ENCODE measurements around the gene ZBTB44. TPM values are rescaled to one million over a fixed set of nuclear protein-coding genes. Genes with fewer than 3 reads are reported as not detected.

Gene ZBTB44
- total RNA-seq, 1 experiment from 2014 or later, result 32.5 TPM

GRCh38 chr11:130261571-130261970 lies 53.1 kb downstream of the ZBTB44 start:
- no peaks in the 10 kb centered on the region for H3K4me1 ChIP-seq (ENCODE audit: control insufficient read depth in 1 of 2, insufficient read depth in 2 of 2, low read length in 2 of 2)
- H3K9ac ChIP-seq (ENCODE audit: low read length), result no peak overlapping the region
- no peak overlapping the region for H3K4me3 ChIP-seq (replicated peaks in 1 of 2; ENCODE audit: low read depth in 1 of 2, low read length in 2 of 2)
- H3K9me3 ChIP-seq (ENCODE audit: control insufficient read depth in 1 of 2, insufficient read depth in 1 of 2, low read depth in 1 of 2, low read length in 2 of 2), result no peaks in the 10 kb centered on the region
- ChIA-PET POLR2A (no interaction called here), CTCF (interaction anchor here (1.5 kb wide), 1 partner anchor 110 kb away, joined by 3 read pairs; no protein-coding TSS in a partner anchor), RAD21 (ENCODE audit: low non-redundant PET in 1 of 2, low total read pairs in 2 of 2, uncharacterized antibody in 2 of 2, unreplicated experiment in 2 of 2) (no interaction called here)
- H3K27ac ChIP-seq (ENCODE audit: low read depth, low read length), result no peak overlapping the region
- no peaks in the 10 kb centered on the region for H3K79me2 ChIP-seq (ENCODE audit: insufficient read depth, low read length)
- H2AFZ ChIP-seq (ENCODE audit: low read depth, low read length, poor library complexity, severe bottlenecking), result no peak overlapping the region
- no peaks in the 10 kb centered on the region for H3K9me2 ChIP-seq (ENCODE audit: insufficient read depth)
- DNase-seq (ENCODE audit: low read depth, low spot score) (no peak), ATAC-seq (no peak)
- H4K20me1 ChIP-seq (ENCODE audit: insufficient read depth), result no peaks in the 10 kb centered on the region
- no peak overlapping the region for H3K4me2 ChIP-seq (ENCODE audit: low read length)
- H3K27me3 ChIP-seq (ENCODE audit: insufficient read depth, low read length), result no peaks in the 10 kb centered on the region
- no TSS peak for BruUV-seq (replicated peaks)
- TF ChIP-seq CBX3 (IDR thresholded peaks at IDR 0.05; ENCODE audit: low read depth), result no peak
- TF ChIP-seq, protein P1, sequence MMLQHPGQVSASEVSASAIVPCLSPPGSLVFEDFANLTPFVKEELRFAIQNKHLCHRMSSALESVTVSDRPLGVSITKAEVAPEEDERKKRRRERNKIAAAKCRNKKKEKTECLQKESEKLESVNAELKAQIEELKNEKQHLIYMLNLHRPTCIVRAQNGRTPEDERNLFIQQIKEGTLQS (IDR thresholded peaks at IDR 0.05), result no peak
- no peak for TF ChIP-seq TCF7L2 (IDR thresholded peaks at IDR 0.05; ENCODE audit: borderline replicate concordance, extremely low read depth, insufficient read depth, insufficient read length)
- TF ChIP-seq POLR2AphosphoS5 (IDR thresholded peaks at IDR 0.05; ENCODE audit: low read depth, low read length), result no peak
- TF ChIP-seq SIN3A (IDR thresholded peaks at IDR 0.05; ENCODE audit: low read depth), result no peak
- H3K36me3 ChIP-seq (ENCODE audit: control insufficient read depth in 1 of 2, insufficient read depth in 2 of 2, low read length in 2 of 2), result 0 out of 4 replicates have a peak, but pooled peaks cover 0 to 3% of the 10 kb centered on the region in 2 experiments
- intact Hi-C loops (cut with micrococcal nuclease), result no loop called here

DNA sequence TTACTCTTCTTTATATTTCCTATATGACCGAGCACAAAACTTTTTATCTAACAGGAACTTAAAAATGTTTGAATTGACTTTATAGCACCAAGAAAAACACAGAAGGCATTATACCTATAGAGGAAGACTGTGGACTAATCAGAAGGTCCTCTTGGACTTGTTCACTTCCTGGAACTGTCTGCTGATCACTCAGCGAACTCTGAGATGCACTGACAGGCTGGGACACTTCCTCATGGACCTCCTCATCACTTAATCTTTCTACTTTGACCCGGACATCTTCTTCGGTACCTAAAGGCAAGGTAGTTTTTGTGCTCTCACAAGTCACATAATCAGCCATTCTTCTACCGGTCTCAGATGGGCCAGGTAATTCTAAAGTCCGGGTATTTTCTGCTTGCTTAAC lies 54.0 kb downstream of the ZBTB44 start:
- no peak for DNase-seq (ENCODE audit: low read depth, low spot score)
- POLR2A ChIA-PET, result no interaction called here
- RAD21 ChIA-PET (ENCODE audit: low non-redundant PET in 1 of 2, low total read pairs in 2 of 2, uncharacterized antibody in 2 of 2, unreplicated experiment in 2 of 2), result no interaction called here

More for the DNA sequence above, 54.0 kb downstream of the ZBTB44 start:
- no peaks in the 10 kb centered on the region for H3K9me3 ChIP-seq (ENCODE audit: control insufficient read depth in 1 of 2, insufficient read depth in 1 of 2, low read depth in 1 of 2, low read length in 2 of 2)
- H2AFZ ChIP-seq (ENCODE audit: low read depth, low read length, poor library complexity, severe bottlenecking), result no peak overlapping the region
- CTCF ChIA-PET, result interaction anchor here (1.5 kb wide), 1 partner anchor 111 kb away, joined by 3 read pairs; no protein-coding TSS in a partner anchor
- no peak overlapping the region for H3K27ac ChIP-seq (ENCODE audit: low read depth, low read length)
- no peak overlapping the region for H3K4me2 ChIP-seq (ENCODE audit: low read length)
- intact Hi-C loops (cut with micrococcal nuclease), result no loop called here
- no peaks in the 10 kb centered on the region for H3K27me3 ChIP-seq (ENCODE audit: insufficient read depth, low read length)
- H3K4me3 ChIP-seq (replicated peaks in 1 of 2; ENCODE audit: low read depth in 1 of 2, low read length in 2 of 2), result no peak overlapping the region
- H3K9me2 ChIP-seq (ENCODE audit: insufficient read depth), result no peaks in the 10 kb centered on the region
- BruUV-seq (replicated peaks), result no TSS peak
- no peaks in the 10 kb centered on the region for H4K20me1 ChIP-seq (ENCODE audit: insufficient read depth)
- no peak for ATAC-seq
- H3K36me3 ChIP-seq (ENCODE audit: control insufficient read depth in 1 of 2, insufficient read depth in 2 of 2, low read length in 2 of 2), result 0 out of 4 replicates have a peak, but pooled peaks cover 0 to 3% of the 10 kb centered on the region in 2 experiments
- no peaks in the 10 kb centered on the region for H3K4me1 ChIP-seq (ENCODE audit: control insufficient read depth in 1 of 2, insufficient read depth in 2 of 2, low read length in 2 of 2)
- no peak overlapping the region for H3K9ac ChIP-seq (ENCODE audit: low read length)
- H3K79me2 ChIP-seq (ENCODE audit: insufficient read depth, low read length), result no peaks in the 10 kb centered on the region
- no peak for TF ChIP-seq ELF1 (IDR thresholded peaks at IDR 0.05; ENCODE audit: borderline replicate concordance, low read depth)
- TF ChIP-seq SP1 (IDR thresholded peaks at IDR 0.05; ENCODE audit: low read depth), result no peak
- no peak for TF ChIP-seq TCF7L2 (IDR thresholded peaks at IDR 0.05; ENCODE audit: borderline replicate concordance, extremely low read depth, insufficient read depth, insufficient read length)
- TF ChIP-seq RAD21 (IDR thresholded peaks at IDR 0.05; ENCODE audit: low read depth), result no peak
- TF ChIP-seq POLR2A (IDR thresholded peaks at IDR 0.05; ENCODE audit: borderline replicate concordance, extremely low read depth, insufficient read depth, insufficient read length), result no peak
- no peak for TF ChIP-seq ZNF274 (IDR thresholded peaks at IDR 0.05; ENCODE audit: low read depth, low read length)
- TF ChIP-seq REST (IDR thresholded peaks at IDR 0.05; ENCODE audit: low read depth), result no peak
- no peak for TF ChIP-seq CTCF (IDR thresholded peaks at IDR 0.05 in 2 of 3, conservative IDR thresholded peaks at IDR 0.05 in 1 of 3; ENCODE audit: borderline replicate concordance in 1 of 3, insufficient read depth in 1 of 3, low read depth in 2 of 3, low read length in 2 of 3)
- no peak for TF ChIP-seq CBX3 (IDR thresholded peaks at IDR 0.05; ENCODE audit: low read depth)
- TF ChIP-seq EGR1 (IDR thresholded peaks at IDR 0.05; ENCODE audit: low read depth), result no peak
